AG04449 (cell line): ENCODE data around the gene CCDC61.

Experiments
- CTCF ChIA-PET: fragments of 350-600 bp; formaldehyde crosslinking; extraction: SDS; loops from one replicate; lab custom pipeline; 2021; ENCODE audit warnings: antibody characterized with exemption; lab: Yijun Ruan, JAX
- POLR2A ChIA-PET: fragments of 400-600, 350-600 bp; formaldehyde crosslinking; extraction: SDS; loops from one replicate; lab custom pipeline; 2020; ENCODE audit warnings: antibody characterized with exemption, inconsistent platforms; lab: Yijun Ruan, JAX
- DNase-seq: peaks from one replicate; pipeline ENCODE4 v3.0.0-alpha.2; 2010; ENCODE audit warnings: low read depth, low spot score
- H3K4me3 ChIP-seq: 2 replicates; pipeline ENCODE4 v1.5.1; 2011; ENCODE audit warnings: low read depth, mild to moderate bottlenecking, control low read depth, low read length
- CTCF ChIP-seq: IDR thresholded peaks from one replicate; pipeline ENCODE4 v1.5.1; 2011; ENCODE audit warnings: mild to moderate bottlenecking, moderate library complexity, low read length, control low read depth, inconsistent platforms; ENCODE audit not compliant: insufficient read depth; ENCODE audit errors: missing control alignments

CCDC61 gene

GRCh38 chr19:45967246-45967645 lies 28.0 kb upstream of the CCDC61 start:
- ChIA-PET POLR2A (no interaction called here), CTCF (no interaction called here)
- H3K4me3 ChIP-seq: no peak overlapping the region
- no peak for DNase-seq
- TF ChIP-seq CTCF: no peak

- DNase-seq: no peak
- TF ChIP-seq CTCF: no peak
- ChIA-PET CTCF (no interaction called here), POLR2A (no interaction called here)
- H3K4me3 ChIP-seq: no peak overlapping the region
These were observed 26.6 kb upstream of the CCDC61 start for GRCh38 chr19:45968626-45969025.

- no peak for DNase-seq
- no peak for TF ChIP-seq CTCF
- CTCF ChIA-PET: no interaction called here
- no peak overlapping the region for H3K4me3 ChIP-seq
- POLR2A ChIA-PET: no interaction called here
These were observed 25.6 kb upstream of the CCDC61 start for GRCh38 chr19:45969676-45970075.

- H3K4me3 ChIP-seq: no peak overlapping the region
- DNase-seq: no peak
- POLR2A ChIA-PET: no interaction called here
- TF ChIP-seq CTCF: no peak
- CTCF ChIA-PET: no interaction called here
These were observed 23.9 kb upstream of the CCDC61 start for GRCh38 chr19:45971260-45971902.

GRCh38 chr19:45972081-45972946 lies 23.0 kb upstream of the CCDC61 start:
- no peak overlapping the region for H3K4me3 ChIP-seq
- ChIA-PET POLR2A (no interaction called here), CTCF (interaction anchor here (0.8 kb wide), 1 partner anchor 45 kb away, joined by 3 read pairs; no protein-coding TSS in a partner anchor)
- no peak for DNase-seq
- no peak for TF ChIP-seq CTCF

GRCh38 chr19:45972947-45973540 lies 22.2 kb upstream of the CCDC61 start:
- POLR2A ChIA-PET: no interaction called here
- CTCF ChIA-PET: interaction anchor here (0.8 kb wide), 1 partner anchor 44 kb away, joined by 3 read pairs; no protein-coding TSS in a partner anchor

More at GRCh38 chr19:45972947-45973540, 22.2 kb upstream of the CCDC61 start:
- H3K4me3 ChIP-seq: no peak overlapping the region
- no peak for DNase-seq
- TF ChIP-seq CTCF: no peak
